SK-N-SH treated with all-trans-retinoic acid at 6 μM for 48 hours (cell line): ENCODE results near the gene CCDC85C.

Experiments used
- ATAC-seq: fragments of 200-7000 bp; cut with Tn5 transposase; 3 replicates; pipeline ENCODE4 v1.9.1; 2020; ENCODE audit warnings: mild to moderate bottlenecking, moderate library complexity
- ARNTL ChIP-seq: fragments of 450-650 bp; formaldehyde crosslinking; IDR thresholded peaks from 2 replicates; pipeline ENCODE4 v1.5.0; 2020; ENCODE audit warnings: low read depth, mild to moderate bottlenecking, moderate library complexity, borderline replicate concordance
- BACH2 ChIP-seq: fragments of 250-450 bp; sonication (Bioruptor Pico); IDR thresholded peaks from 2 replicates; pipeline ENCODE4 v1.9.0; 2021; ENCODE audit warnings: mild to moderate bottlenecking, borderline replicate concordance
- CREB5 ChIP-seq: fragments of 250-450 bp; sonication (Bioruptor Pico); IDR thresholded peaks from 2 replicates; pipeline ENCODE4 v1.5.1; 2020; ENCODE audit warnings: low read depth, mild to moderate bottlenecking, moderate library complexity
- CSDC2 ChIP-seq: fragments of 250-450 bp; sonication (Bioruptor Pico); IDR thresholded peaks from 2 replicates; pipeline ENCODE4 v1.5.0; 2020; ENCODE audit warnings: mild to moderate bottlenecking, moderate library complexity
- ESRRG ChIP-seq: fragments of 250-450 bp; sonication (Bioruptor Pico); IDR thresholded peaks from 2 replicates; pipeline ENCODE4 v1.6.1; 2021; ENCODE audit warnings: mild to moderate bottlenecking
- ISL1 ChIP-seq: fragments of 250-450 bp; sonication (Bioruptor Pico); IDR thresholded peaks from 2 replicates; pipeline ENCODE4 v2.1.2; 2022; ENCODE audit warnings: mild to moderate bottlenecking, moderate library complexity
- OSR1 ChIP-seq: fragments of 250-450 bp; sonication (Bioruptor Pico); IDR thresholded peaks from 2 replicates; pipeline ENCODE4 v1.8.0; 2022; ENCODE audit warnings: moderate library complexity, mild to moderate bottlenecking, inconsistent platforms
- POU6F1 ChIP-seq: fragments of 250-450 bp; sonication (Bioruptor Pico); IDR thresholded peaks from 2 replicates; pipeline ENCODE4 v1.8.0; 2021; ENCODE audit warnings: low read depth, mild to moderate bottlenecking, moderate library complexity, borderline replicate concordance
- PPARA ChIP-seq: fragments of 250-450 bp; sonication (Bioruptor Pico); IDR thresholded peaks from 2 replicates; pipeline ENCODE4 v1.5.0; 2020; ENCODE audit warnings: mild to moderate bottlenecking, borderline replicate concordance
- RARB ChIP-seq: fragments of 250-450 bp; sonication (Bioruptor Pico); IDR thresholded peaks from 2 replicates; pipeline ENCODE4 v1.8.0; 2021; ENCODE audit warnings: mild to moderate bottlenecking, moderate library complexity
- SNAI2 ChIP-seq: fragments of 250-450 bp; sonication (Bioruptor Pico); IDR thresholded peaks from 2 replicates; pipeline ENCODE4 v1.5.0; 2020; ENCODE audit warnings: mild to moderate bottlenecking, moderate library complexity
- TCF4 ChIP-seq: fragments of 250-450 bp; sonication (Bioruptor Pico); IDR thresholded peaks from 2 replicates; pipeline ENCODE4 v1.8.0; 2021; ENCODE audit warnings: mild to moderate bottlenecking, moderate library complexity, borderline replicate concordance
- TOX ChIP-seq: fragments of 250-450 bp; sonication (Bioruptor Pico); IDR thresholded peaks from 2 replicates; pipeline ENCODE4 v1.8.0; 2021; ENCODE audit warnings: mild to moderate bottlenecking, moderate library complexity, borderline replicate concordance
- ZC3H10 ChIP-seq: fragments of 250-450 bp; sonication (Bioruptor Pico); IDR thresholded peaks from 2 replicates; pipeline ENCODE4 v1.5.1; 2021; ENCODE audit warnings: mild to moderate bottlenecking, moderate library complexity
- ZFP30 ChIP-seq: fragments of 450-650 bp; formaldehyde crosslinking; IDR thresholded peaks from 2 replicates; pipeline ENCODE4 v1.5.0; 2022; ENCODE audit warnings: mild to moderate bottlenecking, moderate library complexity
- ZNF565 ChIP-seq: fragments of 450-650 bp; formaldehyde crosslinking; conservative IDR thresholded peaks from 2 replicates; pipeline ENCODE4 v1.5.0; 2020; ENCODE audit warnings: low read depth, mild to moderate bottlenecking, moderate library complexity
- ZNF8 ChIP-seq: fragments of 450-650 bp; formaldehyde crosslinking; IDR thresholded peaks from 2 replicates; pipeline ENCODE4 v1.5.0; 2020; ENCODE audit warnings: mild to moderate bottlenecking, moderate library complexity
- TF ChIP-seq, protein P1 (sequence below): fragments of 250-450 bp; sonication (Bioruptor Pico); IDR thresholded peaks from 2 replicates; pipeline ENCODE4 v1.5.0; 2020; ENCODE audit warnings: mild to moderate bottlenecking, moderate library complexity
- TF ChIP-seq, protein P2 (sequence below): fragments of 250-450 bp; sonication (Bioruptor Pico); IDR thresholded peaks from 2 replicates; pipeline ENCODE4 v1.5.1; 2021; ENCODE audit warnings: mild to moderate bottlenecking, moderate library complexity
- TF ChIP-seq, protein P3 (sequence below): fragments of 250-450 bp; sonication (Bioruptor Pico); IDR thresholded peaks from 2 replicates; pipeline ENCODE4 v1.8.0; 2020; ENCODE audit warnings: mild to moderate bottlenecking, moderate library complexity, borderline replicate concordance

The CCDC85C gene

DNA sequence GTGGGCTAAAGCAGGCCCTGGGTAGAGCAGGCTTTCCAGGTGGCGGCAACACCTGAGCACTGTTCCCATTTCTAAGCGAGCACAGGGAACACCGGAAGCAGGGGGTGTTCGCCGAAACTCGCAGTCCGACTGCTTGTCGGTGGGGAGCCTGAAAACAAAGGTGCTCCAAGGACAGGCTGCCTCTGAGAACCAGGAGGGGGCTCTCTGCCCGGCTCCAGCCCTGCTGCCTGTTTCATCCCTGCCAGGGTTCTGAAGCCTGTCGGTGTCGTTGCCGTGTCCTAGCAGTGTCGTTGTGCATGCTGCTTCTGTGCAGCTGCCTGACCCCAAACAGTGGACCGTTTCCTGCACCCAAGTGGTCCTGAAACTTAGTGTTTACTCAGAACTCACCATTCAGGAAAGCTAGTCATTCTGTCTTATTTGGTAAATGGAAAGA is 101.0 kb downstream of the CCDC85C start (continued):
- TF ChIP-seq ZC3H10 (CRISPR knock-in tag) (no peak), OSR1 (CRISPR knock-in tag) (no peak), ZFP30 (CRISPR knock-in tag) (no peak), ARNTL (CRISPR knock-in tag) (no peak), SNAI2 (CRISPR knock-in tag) (no peak), RARB (CRISPR knock-in tag) (no peak)

- ATAC-seq, result no peak
- TF ChIP-seq TCF4 (CRISPR knock-in tag) (no peak), POU6F1 (CRISPR knock-in tag) (no peak), ZNF8 (CRISPR knock-in tag) (no peak), PPARA (no peak), ZNF565 (CRISPR knock-in tag) (no peak), RARB (CRISPR knock-in tag) (no peak), CREB5 (no peak), TOX (CRISPR knock-in tag) (no peak)
- TF ChIP-seq, protein P1, sequence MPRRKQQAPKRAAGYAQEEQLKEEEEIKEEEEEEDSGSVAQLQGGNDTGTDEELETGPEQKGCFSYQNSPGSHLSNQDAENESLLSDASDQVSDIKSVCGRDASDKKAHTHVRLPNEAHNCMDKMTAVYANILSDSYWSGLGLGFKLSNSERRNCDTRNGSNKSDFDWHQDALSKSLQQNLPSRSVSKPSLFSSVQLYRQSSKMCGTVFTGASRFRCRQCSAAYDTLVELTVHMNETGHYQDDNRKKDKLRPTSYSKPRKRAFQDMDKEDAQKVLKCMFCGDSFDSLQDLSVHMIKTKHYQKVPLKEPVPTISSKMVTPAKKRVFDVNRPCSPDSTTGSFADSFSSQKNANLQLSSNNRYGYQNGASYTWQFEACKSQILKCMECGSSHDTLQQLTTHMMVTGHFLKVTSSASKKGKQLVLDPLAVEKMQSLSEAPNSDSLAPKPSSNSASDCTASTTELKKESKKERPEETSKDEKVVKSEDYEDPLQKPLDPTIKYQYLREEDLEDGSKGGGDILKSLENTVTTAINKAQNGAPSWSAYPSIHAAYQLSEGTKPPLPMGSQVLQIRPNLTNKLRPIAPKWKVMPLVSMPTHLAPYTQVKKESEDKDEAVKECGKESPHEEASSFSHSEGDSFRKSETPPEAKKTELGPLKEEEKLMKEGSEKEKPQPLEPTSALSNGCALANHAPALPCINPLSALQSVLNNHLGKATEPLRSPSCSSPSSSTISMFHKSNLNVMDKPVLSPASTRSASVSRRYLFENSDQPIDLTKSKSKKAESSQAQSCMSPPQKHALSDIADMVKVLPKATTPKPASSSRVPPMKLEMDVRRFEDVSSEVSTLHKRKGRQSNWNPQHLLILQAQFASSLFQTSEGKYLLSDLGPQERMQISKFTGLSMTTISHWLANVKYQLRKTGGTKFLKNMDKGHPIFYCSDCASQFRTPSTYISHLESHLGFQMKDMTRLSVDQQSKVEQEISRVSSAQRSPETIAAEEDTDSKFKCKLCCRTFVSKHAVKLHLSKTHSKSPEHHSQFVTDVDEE (CRISPR knock-in tag), result no peak
- TF ChIP-seq, protein P2, sequence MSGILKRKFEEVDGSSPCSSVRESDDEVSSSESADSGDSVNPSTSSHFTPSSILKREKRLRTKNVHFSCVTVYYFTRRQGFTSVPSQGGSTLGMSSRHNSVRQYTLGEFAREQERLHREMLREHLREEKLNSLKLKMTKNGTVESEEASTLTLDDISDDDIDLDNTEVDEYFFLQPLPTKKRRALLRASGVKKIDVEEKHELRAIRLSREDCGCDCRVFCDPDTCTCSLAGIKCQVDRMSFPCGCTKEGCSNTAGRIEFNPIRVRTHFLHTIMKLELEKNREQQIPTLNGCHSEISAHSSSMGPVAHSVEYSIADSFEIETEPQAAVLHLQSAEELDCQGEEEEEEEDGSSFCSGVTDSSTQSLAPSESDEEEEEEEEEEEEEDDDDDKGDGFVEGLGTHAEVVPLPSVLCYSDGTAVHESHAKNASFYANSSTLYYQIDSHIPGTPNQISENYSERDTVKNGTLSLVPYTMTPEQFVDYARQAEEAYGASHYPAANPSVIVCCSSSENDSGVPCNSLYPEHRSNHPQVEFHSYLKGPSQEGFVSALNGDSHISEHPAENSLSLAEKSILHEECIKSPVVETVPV, result no peak
These were observed 106.1 kb downstream of the CCDC85C start for GRCh38 chr14:99497894-99498293.

GRCh38 chr14:99497341-99497740 is 106.7 kb downstream of the CCDC85C start:
- ATAC-seq, result no peak
- no peak for TF ChIP-seq ZC3H10 (CRISPR knock-in tag)
- no peak for TF ChIP-seq TCF4 (CRISPR knock-in tag)
- no peak for TF ChIP-seq CSDC2 (CRISPR knock-in tag)
- no peak for TF ChIP-seq PPARA
- TF ChIP-seq, protein P2, result no peak
- TF ChIP-seq ISL1 (CRISPR knock-in tag), result no peak
- no peak for TF ChIP-seq ZNF8 (CRISPR knock-in tag)
- TF ChIP-seq RARB (CRISPR knock-in tag), result no peak
- no peak for TF ChIP-seq POU6F1 (CRISPR knock-in tag)
- TF ChIP-seq ESRRG (CRISPR knock-in tag), result no peak
- TF ChIP-seq BACH2 (CRISPR knock-in tag), result no peak
- no peak for TF ChIP-seq ZNF565 (CRISPR knock-in tag)
- TF ChIP-seq, protein P1 (CRISPR knock-in tag), result no peak
- TF ChIP-seq SNAI2 (CRISPR knock-in tag), result no peak
- TF ChIP-seq OSR1 (CRISPR knock-in tag), result no peak
- TF ChIP-seq, protein P3, sequence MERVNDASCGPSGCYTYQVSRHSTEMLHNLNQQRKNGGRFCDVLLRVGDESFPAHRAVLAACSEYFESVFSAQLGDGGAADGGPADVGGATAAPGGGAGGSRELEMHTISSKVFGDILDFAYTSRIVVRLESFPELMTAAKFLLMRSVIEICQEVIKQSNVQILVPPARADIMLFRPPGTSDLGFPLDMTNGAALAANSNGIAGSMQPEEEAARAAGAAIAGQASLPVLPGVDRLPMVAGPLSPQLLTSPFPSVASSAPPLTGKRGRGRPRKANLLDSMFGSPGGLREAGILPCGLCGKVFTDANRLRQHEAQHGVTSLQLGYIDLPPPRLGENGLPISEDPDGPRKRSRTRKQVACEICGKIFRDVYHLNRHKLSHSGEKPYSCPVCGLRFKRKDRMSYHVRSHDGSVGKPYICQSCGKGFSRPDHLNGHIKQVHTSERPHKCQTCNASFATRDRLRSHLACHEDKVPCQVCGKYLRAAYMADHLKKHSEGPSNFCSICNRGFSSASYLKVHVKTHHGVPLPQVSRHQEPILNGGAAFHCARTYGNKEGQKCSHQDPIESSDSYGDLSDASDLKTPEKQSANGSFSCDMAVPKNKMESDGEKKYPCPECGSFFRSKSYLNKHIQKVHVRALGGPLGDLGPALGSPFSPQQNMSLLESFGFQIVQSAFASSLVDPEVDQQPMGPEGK (CRISPR knock-in tag), result no peak
- no peak for TF ChIP-seq ZFP30 (CRISPR knock-in tag)
- no peak for TF ChIP-seq TOX (CRISPR knock-in tag)
